GM18951 (cell line): ENCODE data around the gene PCDH17.

Source experiments
- POLR2A ChIP-seq: IDR thresholded peaks from 4 replicates; pipeline ENCODE4 v1.6.1; 2011; ENCODE audit warnings: mild to moderate bottlenecking; ENCODE audit not compliant: insufficient read length, insufficient read depth; ENCODE audit errors: extremely low read depth
- in situ Hi-C: fragments of 300-500 bp; cut with MboI; formaldehyde crosslinking; loops from one replicate; pipeline ENCODE4 v1.12.0; 2022; ENCODE audit warnings: low sequenced_read_pairs, mixed read lengths, inconsistent platforms; ENCODE audit not compliant: unreplicated experiment

The PCDH17 gene

DNA sequence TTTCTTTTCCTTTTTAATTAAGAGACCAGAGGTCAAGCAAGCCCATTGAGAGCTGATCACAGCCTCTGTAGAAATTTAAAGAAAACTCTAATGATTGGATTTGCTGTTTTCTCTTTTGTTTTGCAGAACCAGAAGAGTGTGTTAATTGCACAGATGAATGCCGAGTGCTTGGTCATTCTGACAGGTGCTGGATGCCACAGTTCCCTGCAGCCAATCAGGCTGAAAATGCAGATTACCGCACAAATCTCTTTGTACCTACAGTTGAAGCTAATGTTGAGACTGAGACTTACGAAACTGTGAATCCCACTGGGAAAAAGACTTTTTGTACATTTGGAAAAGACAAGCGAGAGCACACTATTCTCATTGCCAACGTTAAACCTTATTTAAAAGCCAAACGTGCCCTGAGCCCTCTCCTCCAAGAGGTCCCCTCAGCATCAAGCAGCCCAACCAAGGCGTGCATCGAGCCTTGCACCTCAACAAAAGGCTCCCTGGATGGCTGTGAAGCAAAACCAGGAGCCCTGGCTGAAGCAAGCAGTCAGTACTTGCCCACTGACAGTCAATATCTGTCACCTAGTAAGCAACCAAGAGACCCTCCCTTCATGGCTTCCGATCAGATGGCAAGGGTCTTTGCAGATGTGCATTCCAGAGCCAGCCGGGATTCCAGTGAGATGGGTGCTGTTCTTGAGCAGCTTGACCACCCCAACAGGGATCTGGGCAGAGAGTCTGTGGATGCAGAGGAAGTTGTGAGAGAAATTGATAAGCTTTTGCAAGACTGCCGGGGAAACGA, 93.1 kb downstream of the PCDH17 start:
- no peak for TF ChIP-seq POLR2A
- in situ Hi-C loops = no loop called here

DNA sequence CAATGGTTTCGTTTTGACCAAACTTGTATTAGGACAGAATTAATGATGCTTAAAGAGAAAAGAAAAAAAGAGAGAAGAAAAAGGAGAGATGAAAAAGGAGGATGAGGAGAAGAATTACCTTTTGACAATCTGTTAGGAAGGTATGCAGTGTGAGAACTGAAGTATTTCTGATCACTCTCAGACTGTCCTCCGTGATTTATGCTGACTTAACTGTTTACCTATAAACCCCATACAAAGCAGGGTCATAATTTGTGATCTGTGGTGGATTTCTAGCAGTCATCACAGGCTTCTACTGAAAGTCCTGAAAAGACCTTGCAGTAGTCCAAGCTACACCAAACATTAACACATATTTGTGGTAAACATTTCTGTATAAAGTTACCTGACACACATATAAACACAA, 93.9 kb downstream of the PCDH17 start:
- no peak for TF ChIP-seq POLR2A
- in situ Hi-C loops = no loop called here

DNA sequence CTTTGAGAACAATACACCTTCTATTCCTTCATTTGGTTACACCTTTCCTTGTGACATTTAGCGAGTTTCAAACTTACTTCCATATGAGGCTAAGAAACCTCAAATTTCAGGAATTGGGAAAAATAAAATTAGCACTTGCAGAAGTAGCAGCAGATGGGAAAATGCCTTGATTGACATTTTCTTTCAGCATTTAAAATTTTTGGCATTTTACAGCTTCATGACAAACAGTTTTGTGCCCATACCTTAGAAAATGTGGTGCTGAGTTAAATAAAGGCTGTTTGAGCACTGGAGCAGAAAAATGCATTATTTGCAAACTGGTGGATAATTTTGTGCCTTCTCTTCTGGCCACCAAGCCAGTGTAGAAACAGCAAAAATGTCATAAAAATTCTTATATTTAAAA, 95.4 kb downstream of the PCDH17 start:
- in situ Hi-C loops = no loop called here
- TF ChIP-seq POLR2A = no peak

DNA sequence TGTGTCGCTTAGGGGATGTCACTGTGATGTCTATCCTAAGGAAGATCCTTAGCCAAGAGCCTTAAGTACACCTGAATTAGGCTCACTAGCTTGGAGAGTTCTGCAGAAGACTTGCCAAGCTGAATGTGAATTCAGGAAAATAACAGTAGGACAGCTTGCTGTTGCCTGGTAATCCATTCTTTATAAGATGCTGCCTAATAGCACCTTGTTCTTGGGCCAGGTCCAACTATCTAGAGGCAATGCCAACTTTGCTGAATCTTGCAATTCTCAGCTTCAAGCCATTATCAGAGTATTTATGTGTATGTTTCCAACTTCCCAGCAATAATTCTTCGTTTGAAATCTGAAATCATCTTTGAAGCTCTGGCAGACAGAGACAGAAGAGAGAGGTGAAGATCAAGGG, 102.8 kb downstream of the PCDH17 start:
- no peak for TF ChIP-seq POLR2A
- in situ Hi-C loops = no loop called here

DNA sequence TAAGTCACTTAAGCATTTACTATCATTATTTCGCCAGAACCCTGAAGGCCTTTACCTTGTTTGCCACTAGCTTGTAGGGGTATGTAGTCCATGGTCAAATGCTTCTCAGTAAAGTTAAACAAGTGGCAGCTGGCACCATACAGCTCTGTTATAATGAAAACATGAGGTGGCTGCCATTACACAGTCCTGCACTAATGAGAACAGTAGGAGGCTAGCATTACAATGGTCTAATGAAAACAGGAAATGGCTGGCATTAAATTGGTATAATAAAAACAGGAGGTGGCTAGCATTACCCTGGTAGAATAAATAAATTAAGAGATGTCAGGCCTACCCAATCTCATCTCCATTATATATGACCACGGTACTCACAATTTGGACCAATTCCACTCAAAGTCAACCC, 107.5 kb downstream of the PCDH17 start:
- in situ Hi-C loops = no loop called here
- TF ChIP-seq POLR2A = no peak

DNA sequence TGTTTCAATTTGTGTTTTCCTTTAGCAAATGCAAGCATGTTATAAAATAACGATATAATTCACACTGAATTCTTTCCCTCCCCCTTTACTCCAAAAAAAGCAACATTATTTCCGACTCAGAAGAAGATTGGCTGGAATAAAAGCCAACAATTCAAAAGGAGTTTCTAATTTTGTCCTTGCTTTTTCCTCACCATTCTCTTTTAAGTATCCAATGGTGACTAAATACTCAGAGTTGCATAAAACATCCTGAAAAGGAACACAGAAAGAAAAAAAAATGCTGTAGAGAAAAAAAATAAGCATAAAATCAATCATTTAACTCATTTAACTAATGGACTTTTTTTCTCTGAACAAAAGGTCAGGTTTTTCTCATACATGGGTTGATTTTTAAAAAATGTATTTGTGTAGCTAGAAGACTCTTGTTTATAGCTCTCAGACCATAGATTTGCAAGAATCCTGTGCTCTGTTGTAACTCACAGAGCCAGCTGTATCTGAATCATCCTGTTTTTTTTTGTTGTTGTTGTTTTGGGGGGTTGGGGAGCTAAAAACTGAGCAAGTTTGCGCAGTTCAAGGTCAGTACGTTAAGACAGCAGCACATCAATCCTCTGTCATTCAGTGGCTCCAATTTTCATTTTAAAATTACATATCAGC, 108.1 kb downstream of the PCDH17 start:
- no peak for TF ChIP-seq POLR2A
- in situ Hi-C loops = no loop called here

DNA sequence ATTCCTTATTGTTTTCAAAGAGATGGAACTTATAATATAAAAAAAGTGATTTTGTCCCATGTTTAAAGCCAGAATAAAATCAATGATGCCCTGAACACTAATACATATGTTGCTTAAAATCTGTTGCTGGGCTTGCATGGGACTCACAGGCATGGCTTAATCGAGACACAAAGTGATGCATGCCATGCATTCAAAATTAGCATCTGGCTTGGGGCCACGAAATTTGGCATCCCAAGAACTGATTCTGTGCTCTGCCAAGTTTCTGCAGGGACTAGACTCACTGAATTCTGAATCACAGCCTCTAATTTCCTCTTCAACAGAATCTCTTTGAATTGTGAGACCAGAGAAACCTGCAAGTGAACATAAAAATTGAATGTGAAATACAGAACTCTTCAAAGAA, 109.2 kb downstream of the PCDH17 start:
- no peak for TF ChIP-seq POLR2A
- in situ Hi-C loops = no loop called here

DNA sequence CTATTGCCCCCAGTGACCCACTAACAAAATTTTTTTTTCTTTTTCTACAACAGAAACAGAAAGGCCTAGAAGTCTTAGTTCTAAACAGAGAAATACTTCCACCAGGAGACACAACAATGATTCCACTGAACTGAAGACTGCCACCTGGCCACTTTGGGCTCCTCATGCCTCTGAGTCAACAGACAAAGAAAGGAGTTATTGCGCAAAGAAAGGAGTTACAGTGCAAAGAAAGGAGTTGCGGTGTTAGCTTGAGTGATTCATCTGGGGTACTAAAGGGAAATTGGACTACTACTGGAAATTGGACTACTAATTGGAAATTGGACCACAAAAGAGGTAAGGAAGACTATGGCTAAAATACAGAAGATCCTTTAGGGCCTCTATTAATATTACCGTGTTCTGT, 116.6 kb downstream of the PCDH17 start:
- no peak for TF ChIP-seq POLR2A
- in situ Hi-C loops = no loop called here

DNA sequence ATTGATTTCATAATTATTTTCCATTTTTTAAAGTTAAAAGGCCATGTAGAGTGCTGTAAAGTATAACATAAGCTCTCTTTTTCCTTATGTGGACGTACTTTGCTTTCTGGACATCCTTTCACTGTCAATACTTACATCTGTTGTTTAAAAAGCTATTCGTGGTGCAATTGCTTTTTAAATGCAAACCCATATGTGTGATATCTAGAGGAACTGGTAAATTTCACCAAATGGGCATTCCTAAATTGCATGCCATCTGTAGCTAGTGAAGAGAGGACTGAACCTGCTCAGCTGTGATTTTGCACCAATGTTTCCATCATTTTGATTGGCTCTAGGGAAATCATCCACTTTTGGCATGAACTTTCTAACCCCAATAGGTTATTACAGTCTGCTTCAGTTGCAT, 129.4 kb downstream of the PCDH17 start:
- in situ Hi-C loops = no loop called here

DNA sequence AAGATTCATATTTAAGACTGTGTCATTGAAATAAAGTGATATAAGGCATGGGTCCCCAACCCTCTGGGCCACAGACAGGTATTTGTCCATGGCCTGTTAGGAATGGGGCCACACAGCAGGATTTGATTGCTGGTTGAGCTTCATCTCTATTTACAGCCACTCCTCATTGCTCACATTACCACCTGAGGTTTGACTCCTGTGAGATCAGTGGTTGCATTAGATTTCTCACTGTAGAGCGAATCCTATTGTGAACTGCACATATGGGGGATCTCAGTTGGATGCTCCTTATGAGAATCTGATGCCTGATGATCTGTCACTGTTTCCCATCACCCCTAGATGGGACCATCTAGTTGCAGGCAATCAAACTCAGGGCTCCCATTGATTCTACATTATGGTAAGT, 132.1 kb downstream of the PCDH17 start:
- in situ Hi-C loops = no loop called here
- no peak for TF ChIP-seq POLR2A

More for the DNA sequence above, 129.4 kb downstream of the PCDH17 start:
- TF ChIP-seq POLR2A = no peak
